HCT116 (cell line): Measurements from ENCODE around the gene PRSS56. TPM values are rescaled to one million over a fixed set of nuclear protein-coding genes. Genes with fewer than 3 reads are reported as not detected.

Experiments
- ATAC-seq: fragments of 200-7000 bp; cut with Tn5 transposase; 2 replicates; pipeline ENCODE4 v1.9.1; 2020; ENCODE audit warnings: mild to moderate bottlenecking, moderate library complexity
- BruUV-seq: library from RNA; stranded (reverse); fragments of 400-500 nt; replicated peaks from 2 replicates; lab custom pipeline; 2021; lab: Mats Ljungman, UMichigan
- CTCF ChIA-PET: fragments of 300-600 bp; sonication (Branson Sonifier 250); formaldehyde crosslinking; loops from one replicate; lab custom pipeline; 2021; ENCODE audit warnings: antibody characterized with exemption; lab: Charles Lee
- POLR2A ChIA-PET: fragments of 300-600, 350-600 bp; sonication (Branson Sonifier 250); formaldehyde crosslinking; loops from one replicate; lab custom pipeline; 2021; ENCODE audit warnings: antibody characterized with exemption; lab: Charles Lee
- RAD21 ChIA-PET, 2 experiments: fragments of 300-600 bp; sonication (Branson Sonifier 250); formaldehyde crosslinking; loops; one replicate each; lab custom pipeline; 2023; ENCODE audit warnings: low total read pairs in 2 of 2; ENCODE audit not compliant: uncharacterized antibody in 2 of 2, unreplicated experiment in 2 of 2, low non-redundant PET in 1 of 2; lab: Charles Lee
- DNase-seq: peaks from one replicate; pipeline ENCODE4 v3.0.0-alpha.2; 2010; ENCODE audit warnings: low read depth, low spot score
- H2AFZ ChIP-seq: fragments of 200-600 bp; shearing (Covaris generic), sonication (generic); 2 replicates; pipeline ENCODE4 v1.6.1; 2017; ENCODE audit warnings: low read depth, mixed run types, mixed read lengths, antibody characterized with exemption, low read length; ENCODE audit not compliant: poor library complexity, severe bottlenecking
- H3K27ac ChIP-seq: 2 replicates; pipeline ENCODE4 v1.5.1; 2012; ENCODE audit warnings: low read depth, low read length
- H3K27me3 ChIP-seq: fragments of 200-600 bp; sonication (generic); 2 replicates; pipeline ENCODE4 v1.6.1; 2016; ENCODE audit warnings: mixed run types, low read length, mixed read lengths; ENCODE audit not compliant: insufficient read depth
- H3K36me3 ChIP-seq, 2 experiments: fragments of 200-500 bp in 1 of 2; fragments of 200-600 bp in 1 of 2; sonication (Bioruptor generic) in 1 of 2; sonication (generic) in 1 of 2; 2 replicates each; pipeline versions ENCODE4 v1.5.1 to v1.6.1; 2014 to 2016; ENCODE audit warnings: low read length in 2 of 2, inconsistent platforms in 1 of 2, mixed read lengths in 1 of 2, mixed run types in 1 of 2; ENCODE audit not compliant: insufficient read depth in 2 of 2, control insufficient read depth in 1 of 2
- H3K4me1 ChIP-seq, 2 experiments: fragments of 200-600 bp in 1 of 2; sonication (generic) in 1 of 2; 2 replicates each; pipeline versions ENCODE4 v1.5.1 to v1.6.1; 2012 to 2017; ENCODE audit warnings: low read length in 2 of 2, inconsistent platforms in 1 of 2, mild to moderate bottlenecking in 1 of 2, mixed read lengths in 1 of 2, mixed run types in 1 of 2, moderate library complexity in 1 of 2; ENCODE audit not compliant: insufficient read depth in 2 of 2, control insufficient read depth in 1 of 2
- H3K4me2 ChIP-seq: fragments of 200-600 bp; sonication (generic); 2 replicates; pipeline ENCODE4 v1.6.1; 2017; ENCODE audit warnings: mixed run types, low read length, mixed read lengths
- H3K4me3 ChIP-seq, 2 experiments: fragments of 200-600 bp in 1 of 2; sonication (generic) in 1 of 2; replicated peaks in 1 of 2; 2 replicates each; pipeline ENCODE4 v1.5.1; 2011 to 2016; ENCODE audit warnings: low read length in 2 of 2, control low read depth in 1 of 2, low read depth in 1 of 2, mild to moderate bottlenecking in 1 of 2, mixed read lengths in 1 of 2, mixed run types in 1 of 2
- H3K79me2 ChIP-seq: fragments of 200-600 bp; sonication (generic); 2 replicates; pipeline ENCODE4 v1.6.1; 2017; ENCODE audit warnings: mild to moderate bottlenecking, mixed run types, low read length, moderate library complexity, mixed read lengths; ENCODE audit not compliant: insufficient read depth
- H3K9ac ChIP-seq: fragments of 200-600 bp; sonication (generic); 2 replicates; pipeline ENCODE4 v1.6.1; 2016; ENCODE audit warnings: low read length, mixed read lengths
- H3K9me2 ChIP-seq: fragments of 200-600 bp; sonication (generic), shearing (Covaris generic); 2 replicates; pipeline ENCODE4 v1.6.1; 2017; ENCODE audit warnings: mixed run types, mild to moderate bottlenecking, moderate library complexity; ENCODE audit not compliant: insufficient read depth
- H3K9me3 ChIP-seq, 2 experiments: fragments of 200-500 bp in 1 of 2; fragments of 200-600 bp in 1 of 2; sonication (Bioruptor generic) in 1 of 2; sonication (generic) in 1 of 2; 2 replicates each; pipeline ENCODE4 v1.6.1; 2014 to 2017; ENCODE audit warnings: low read length in 2 of 2, mixed read lengths in 2 of 2, inconsistent platforms in 1 of 2, low read depth in 1 of 2, mild to moderate bottlenecking in 1 of 2, mixed run types in 1 of 2, moderate library complexity in 1 of 2; ENCODE audit not compliant: control insufficient read depth in 1 of 2, insufficient read depth in 1 of 2
- H4K20me1 ChIP-seq: fragments of 200-600 bp; sonication (generic), shearing (Covaris generic); 2 replicates; pipeline ENCODE4 v1.6.1; 2017; ENCODE audit warnings: mixed run types, mild to moderate bottlenecking, moderate library complexity; ENCODE audit not compliant: insufficient read depth
- CBX3 ChIP-seq: IDR thresholded peaks from 2 replicates; pipeline ENCODE4 v1.6.1; 2012; ENCODE audit warnings: low read depth
- CEBPB ChIP-seq: IDR thresholded peaks from 2 replicates; pipeline ENCODE4 v1.6.1; 2012; ENCODE audit warnings: low read depth
- ELF1 ChIP-seq: IDR thresholded peaks from 2 replicates; pipeline ENCODE4 v1.6.1; 2012; ENCODE audit warnings: low read depth, borderline replicate concordance
- EZH2 ChIP-seq: fragments of 200-600 bp; sonication (generic); IDR thresholded peaks from 2 replicates; pipeline ENCODE4 v1.6.1; 2017; ENCODE audit warnings: antibody characterized with exemption, mixed run types
- FOSL1 ChIP-seq: IDR thresholded peaks from 2 replicates; pipeline ENCODE4 v1.6.1; 2012; ENCODE audit warnings: low read depth
- POLR2A ChIP-seq: IDR thresholded peaks from 2 replicates; pipeline ENCODE4 v1.7.0; 2011; ENCODE audit warnings: borderline replicate concordance; ENCODE audit not compliant: insufficient read depth, insufficient read length; ENCODE audit errors: extremely low read depth
- POLR2AphosphoS5 ChIP-seq: IDR thresholded peaks from 2 replicates; pipeline ENCODE4 v1.6.1; 2011; ENCODE audit warnings: mild to moderate bottlenecking, low read depth, low read length, moderate library complexity
- RAD21 ChIP-seq: IDR thresholded peaks from 2 replicates; pipeline ENCODE4 v1.6.1; 2012; ENCODE audit warnings: low read depth, mild to moderate bottlenecking
- SP1 ChIP-seq: IDR thresholded peaks from 2 replicates; pipeline ENCODE4 v1.6.1; 2012; ENCODE audit warnings: low read depth
- SRF ChIP-seq: IDR thresholded peaks from 2 replicates; pipeline ENCODE4 v1.6.1; 2012; ENCODE audit warnings: low read depth
- TCF7L2 ChIP-seq: IDR thresholded peaks from 2 replicates; pipeline ENCODE4 v1.7.0; 2011; ENCODE audit warnings: borderline replicate concordance, inconsistent platforms; ENCODE audit not compliant: insufficient read depth, insufficient read length; ENCODE audit errors: extremely low read depth
- YY1 ChIP-seq: IDR thresholded peaks from 2 replicates; pipeline ENCODE4 v1.6.1; 2011; ENCODE audit warnings: low read length, low read depth, moderate library complexity, mild to moderate bottlenecking; ENCODE audit not compliant: insufficient replicate concordance; ENCODE audit errors: extremely low read depth
- ZFX ChIP-seq: fragments of 450-650 bp; IDR thresholded peaks from 2 replicates; pipeline ENCODE4 v1.6.1; 2017
- ZNF274 ChIP-seq: fragments of 200-500 bp; sonication (Bioruptor generic); IDR thresholded peaks from 2 replicates; pipeline ENCODE4 v1.6.1; 2014; ENCODE audit warnings: mild to moderate bottlenecking, low read depth, low read length, inconsistent platforms
- intact Hi-C: fragments of 100-400 bp; cut with micrococcal nuclease; formaldehyde crosslinking; loops from 2 replicates; pipeline ENCODE4 v1.10.0; 2022
- total RNA-seq: library from RNA; stranded (reverse); gene quantifications from one replicate; pipeline ENCODE4 v1.2.1, GENCODE V29; 2021; ENCODE audit not compliant: unreplicated experiment
- TF ChIP-seq, protein P1 (sequence below): IDR thresholded peaks from 2 replicates; pipeline ENCODE4 v1.6.1; 2011; ENCODE audit warnings: mild to moderate bottlenecking, low read length, moderate library complexity; ENCODE audit not compliant: insufficient replicate concordance; ENCODE audit errors: extremely low read depth
- TF ChIP-seq, protein P2 (sequence below), 3 experiments: fragments of 200-600 bp in 1 of 3; sonication (generic) in 1 of 3; IDR thresholded peaks in 2 of 3; conservative IDR thresholded peaks in 1 of 3; 2 replicates each; pipeline ENCODE4 v1.5.1; 2012 to 2017; ENCODE audit warnings: low read depth in 2 of 3, low read length in 2 of 3, antibody characterized with exemption in 1 of 3, borderline replicate concordance in 1 of 3, control low read depth in 1 of 3, mild to moderate bottlenecking in 1 of 3, mixed read lengths in 1 of 3, mixed run types in 1 of 3, moderate library complexity in 1 of 3; ENCODE audit not compliant: insufficient read depth in 1 of 3

The PRSS56 gene
- total RNA-seq, 1 experiment from 2014 or later, result not detected

DNA sequence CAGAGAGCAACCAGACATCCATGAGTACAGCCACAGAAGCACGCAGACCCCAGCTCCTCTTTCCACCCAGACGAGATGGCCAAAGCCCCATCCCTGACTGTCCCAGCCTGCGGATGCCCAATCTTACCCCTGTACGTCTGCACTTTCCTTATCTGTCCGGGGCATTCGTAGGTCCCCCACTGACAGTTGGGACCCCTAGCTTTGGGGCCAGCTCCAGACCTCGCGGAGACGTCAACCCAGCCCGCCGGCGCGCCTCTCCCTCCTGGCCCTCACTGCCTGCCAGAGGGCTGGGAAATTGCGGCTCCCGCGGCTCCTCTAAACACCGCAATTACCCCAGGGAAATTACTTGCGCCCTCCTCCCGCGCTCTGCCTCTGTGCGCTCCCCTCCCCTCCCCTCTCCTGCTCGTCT, 34.8 kb upstream of the PRSS56 start:
- CTCF ChIA-PET, result no interaction called here
- no peak for TF ChIP-seq ZNF274
- no peak for TF ChIP-seq SRF
- TF ChIP-seq, protein P1, sequence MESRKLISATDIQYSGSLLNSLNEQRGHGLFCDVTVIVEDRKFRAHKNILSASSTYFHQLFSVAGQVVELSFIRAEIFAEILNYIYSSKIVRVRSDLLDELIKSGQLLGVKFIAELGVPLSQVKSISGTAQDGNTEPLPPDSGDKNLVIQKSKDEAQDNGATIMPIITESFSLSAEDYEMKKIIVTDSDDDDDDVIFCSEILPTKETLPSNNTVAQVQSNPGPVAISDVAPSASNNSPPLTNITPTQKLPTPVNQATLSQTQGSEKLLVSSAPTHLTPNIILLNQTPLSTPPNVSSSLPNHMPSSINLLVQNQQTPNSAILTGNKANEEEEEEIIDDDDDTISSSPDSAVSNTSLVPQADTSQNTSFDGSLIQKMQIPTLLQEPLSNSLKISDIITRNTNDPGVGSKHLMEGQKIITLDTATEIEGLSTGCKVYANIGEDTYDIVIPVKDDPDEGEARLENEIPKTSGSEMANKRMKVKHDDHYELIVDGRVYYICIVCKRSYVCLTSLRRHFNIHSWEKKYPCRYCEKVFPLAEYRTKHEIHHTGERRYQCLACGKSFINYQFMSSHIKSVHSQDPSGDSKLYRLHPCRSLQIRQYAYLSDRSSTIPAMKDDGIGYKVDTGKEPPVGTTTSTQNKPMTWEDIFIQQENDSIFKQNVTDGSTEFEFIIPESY, result no peak
- no TSS peak for BruUV-seq
- Histone ChIP-seq H4K20me1 (no peaks in the 10 kb centered on the region), H3K27ac (no peak overlapping the region), H2AFZ (no peak overlapping the region), H3K9me3 (no peaks in the 10 kb centered on the region), H3K4me3 (no peak overlapping the region), H3K27me3 (no peaks in the 10 kb centered on the region), H3K79me2 (no peaks in the 10 kb centered on the region), H3K4me1 (no peaks in the 10 kb centered on the region), H3K36me3 (no peaks in the 10 kb centered on the region), H3K9ac (no peak overlapping the region), H3K4me2 (no peak overlapping the region), H3K9me2 (no peaks in the 10 kb centered on the region)
- no peak for ATAC-seq
- intact Hi-C loops, result no loop called here
- POLR2A ChIA-PET, result no interaction called here
- RAD21 ChIA-PET, result no interaction called here
- DNase-seq, result no peak

DNA sequence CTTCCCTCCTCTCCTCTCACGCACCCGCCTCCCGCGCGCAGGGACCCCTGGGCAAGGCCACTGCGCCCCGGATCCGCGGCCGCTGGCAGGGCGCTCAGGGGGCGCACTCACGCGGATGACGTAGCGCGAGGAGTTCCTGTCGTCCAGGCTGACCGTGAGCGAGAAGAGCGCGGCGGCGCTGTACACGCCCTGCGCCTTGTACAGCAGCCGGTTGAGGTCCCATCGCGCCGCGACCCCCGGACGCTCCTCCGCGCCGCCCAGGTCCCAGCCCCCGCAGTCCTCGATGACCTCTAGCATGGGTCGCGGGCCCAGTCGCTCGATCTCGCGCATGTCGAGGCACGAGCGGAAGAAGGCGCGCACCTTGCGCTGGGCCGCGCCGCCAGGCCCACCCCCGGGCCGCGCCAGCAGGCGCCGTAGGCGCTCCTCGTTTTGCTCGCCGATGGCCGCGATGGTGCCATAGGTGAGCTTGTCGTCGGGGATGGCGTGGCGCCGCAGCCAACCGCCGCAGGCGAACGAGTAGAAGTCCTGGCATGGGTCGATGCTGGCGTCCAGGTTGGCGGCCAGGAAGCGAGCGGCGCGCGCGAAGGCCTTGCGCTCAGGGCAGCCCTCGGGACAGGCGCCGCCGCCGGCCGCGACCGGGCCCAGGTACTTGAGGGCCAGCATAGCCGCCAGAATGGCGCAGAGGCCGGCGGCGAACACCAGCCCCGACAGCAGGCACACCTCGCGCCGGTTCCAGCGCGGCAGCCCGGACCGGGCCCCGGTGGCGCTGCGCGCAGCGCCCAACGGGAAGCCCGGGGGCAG, 34.2 kb upstream of the PRSS56 start:
- ChIA-PET POLR2A (no interaction called here), CTCF (no interaction called here), RAD21 (no interaction called here)
- no TSS peak for BruUV-seq
- TF ChIP-seq SRF (no peak), TCF7L2 (no peak), FOSL1 (no peak), ELF1 (no peak), ZFX (no peak), POLR2AphosphoS5 (no peak), RAD21 (no peak), CBX3 (no peak), EZH2 (no peak), YY1 (no peak), POLR2A (no peak), CEBPB (no peak), SP1 (no peak)
- TF ChIP-seq, protein P2, sequence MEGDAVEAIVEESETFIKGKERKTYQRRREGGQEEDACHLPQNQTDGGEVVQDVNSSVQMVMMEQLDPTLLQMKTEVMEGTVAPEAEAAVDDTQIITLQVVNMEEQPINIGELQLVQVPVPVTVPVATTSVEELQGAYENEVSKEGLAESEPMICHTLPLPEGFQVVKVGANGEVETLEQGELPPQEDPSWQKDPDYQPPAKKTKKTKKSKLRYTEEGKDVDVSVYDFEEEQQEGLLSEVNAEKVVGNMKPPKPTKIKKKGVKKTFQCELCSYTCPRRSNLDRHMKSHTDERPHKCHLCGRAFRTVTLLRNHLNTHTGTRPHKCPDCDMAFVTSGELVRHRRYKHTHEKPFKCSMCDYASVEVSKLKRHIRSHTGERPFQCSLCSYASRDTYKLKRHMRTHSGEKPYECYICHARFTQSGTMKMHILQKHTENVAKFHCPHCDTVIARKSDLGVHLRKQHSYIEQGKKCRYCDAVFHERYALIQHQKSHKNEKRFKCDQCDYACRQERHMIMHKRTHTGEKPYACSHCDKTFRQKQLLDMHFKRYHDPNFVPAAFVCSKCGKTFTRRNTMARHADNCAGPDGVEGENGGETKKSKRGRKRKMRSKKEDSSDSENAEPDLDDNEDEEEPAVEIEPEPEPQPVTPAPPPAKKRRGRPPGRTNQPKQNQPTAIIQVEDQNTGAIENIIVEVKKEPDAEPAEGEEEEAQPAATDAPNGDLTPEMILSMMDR (IDR thresholded peaks at IDR 0.05 in 2 of 3, conservative IDR thresholded peaks at IDR 0.05 in 1 of 3; ENCODE audit: borderline replicate concordance in 1 of 3, insufficient read depth in 1 of 3, low read depth in 2 of 3, low read length in 2 of 3), result no peak
- H3K27me3 ChIP-seq, result no peaks in the 10 kb centered on the region
- no peak overlapping the region for H2AFZ ChIP-seq
- no peak overlapping the region for H3K4me3 ChIP-seq
- intact Hi-C loops, result no loop called here
- no peaks in the 10 kb centered on the region for H3K9me3 ChIP-seq
- H3K36me3 ChIP-seq, result no peaks in the 10 kb centered on the region
- no peaks in the 10 kb centered on the region for H3K9me2 ChIP-seq
- H3K4me2 ChIP-seq, result no peak overlapping the region
- ATAC-seq, result no peak
- no peak overlapping the region for H3K27ac ChIP-seq
- H3K79me2 ChIP-seq, result no peaks in the 10 kb centered on the region
- DNase-seq, result no peak
- no peaks in the 10 kb centered on the region for H4K20me1 ChIP-seq
- H3K4me1 ChIP-seq, result no peaks in the 10 kb centered on the region
- no peak overlapping the region for H3K9ac ChIP-seq
